Epithelial cell of proximal tubule (primary cell): ENCODE data around the gene CEBPA. TPM values are rescaled to one million over a fixed set of nuclear protein-coding genes. Genes with fewer than 3 reads are reported as not detected.

Source experiments
- DNase-seq: peaks from one replicate; pipeline ENCODE4 v3.0.0-alpha.2; 2011; ENCODE audit warnings: low read depth
- H3K4me3 ChIP-seq: 2 replicates; pipeline ENCODE4 v1.5.1; 2011; ENCODE audit warnings: low read depth, mild to moderate bottlenecking, low read length
- total RNA-seq: library from RNA; depleted of rRNA; stranded (reverse); fragments of >200 nt; gene quantifications from 2 replicates; pipeline ENCODE4 v1.2.3, GENCODE V29; 2015
- TF ChIP-seq, protein P1 (sequence below): conservative IDR thresholded peaks from 2 replicates; pipeline ENCODE4 v1.5.1; 2012; ENCODE audit warnings: low read depth, mild to moderate bottlenecking, low read length

Gene CEBPA
- total RNA-seq, 1 donor from 2014 or later = 2.9 TPM

DNA sequence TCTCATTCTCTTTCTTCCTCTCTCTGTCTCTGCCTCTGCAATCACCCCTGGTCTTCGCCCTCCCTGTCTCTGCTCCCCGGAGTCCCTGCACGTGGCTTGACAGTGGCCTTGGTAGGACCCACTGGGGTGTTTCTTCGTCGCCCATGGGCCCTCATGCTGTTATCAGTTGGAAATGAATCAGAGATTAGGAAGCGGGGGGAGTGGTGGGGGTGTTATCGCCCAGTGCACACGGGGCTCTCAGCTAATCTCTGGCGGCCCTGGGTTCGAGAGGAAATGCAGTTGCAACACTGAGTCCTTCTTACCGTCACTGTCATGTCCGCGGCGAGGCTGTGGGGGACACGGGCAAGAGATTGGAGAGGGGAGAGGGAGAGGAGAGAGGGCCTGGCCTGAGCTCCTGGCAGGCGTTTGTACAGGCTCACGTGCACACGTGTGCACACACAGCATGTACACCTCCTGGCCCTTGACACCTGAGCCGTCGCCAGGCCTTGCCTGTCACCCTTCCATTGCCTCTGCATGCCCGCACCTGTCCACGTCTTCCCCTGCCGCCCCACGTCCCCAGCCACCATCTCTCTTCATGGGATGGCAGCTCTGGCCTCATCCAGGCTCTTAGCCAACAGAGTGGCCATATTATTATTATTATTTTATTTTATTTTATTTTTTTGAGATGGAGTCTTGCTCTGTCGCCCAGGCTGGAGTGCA, 38.9 kb downstream of the CEBPA start:
- DNase-seq = no peak
- TF ChIP-seq, protein P1, sequence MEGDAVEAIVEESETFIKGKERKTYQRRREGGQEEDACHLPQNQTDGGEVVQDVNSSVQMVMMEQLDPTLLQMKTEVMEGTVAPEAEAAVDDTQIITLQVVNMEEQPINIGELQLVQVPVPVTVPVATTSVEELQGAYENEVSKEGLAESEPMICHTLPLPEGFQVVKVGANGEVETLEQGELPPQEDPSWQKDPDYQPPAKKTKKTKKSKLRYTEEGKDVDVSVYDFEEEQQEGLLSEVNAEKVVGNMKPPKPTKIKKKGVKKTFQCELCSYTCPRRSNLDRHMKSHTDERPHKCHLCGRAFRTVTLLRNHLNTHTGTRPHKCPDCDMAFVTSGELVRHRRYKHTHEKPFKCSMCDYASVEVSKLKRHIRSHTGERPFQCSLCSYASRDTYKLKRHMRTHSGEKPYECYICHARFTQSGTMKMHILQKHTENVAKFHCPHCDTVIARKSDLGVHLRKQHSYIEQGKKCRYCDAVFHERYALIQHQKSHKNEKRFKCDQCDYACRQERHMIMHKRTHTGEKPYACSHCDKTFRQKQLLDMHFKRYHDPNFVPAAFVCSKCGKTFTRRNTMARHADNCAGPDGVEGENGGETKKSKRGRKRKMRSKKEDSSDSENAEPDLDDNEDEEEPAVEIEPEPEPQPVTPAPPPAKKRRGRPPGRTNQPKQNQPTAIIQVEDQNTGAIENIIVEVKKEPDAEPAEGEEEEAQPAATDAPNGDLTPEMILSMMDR = no peak
- no peak overlapping the region for H3K4me3 ChIP-seq

DNA sequence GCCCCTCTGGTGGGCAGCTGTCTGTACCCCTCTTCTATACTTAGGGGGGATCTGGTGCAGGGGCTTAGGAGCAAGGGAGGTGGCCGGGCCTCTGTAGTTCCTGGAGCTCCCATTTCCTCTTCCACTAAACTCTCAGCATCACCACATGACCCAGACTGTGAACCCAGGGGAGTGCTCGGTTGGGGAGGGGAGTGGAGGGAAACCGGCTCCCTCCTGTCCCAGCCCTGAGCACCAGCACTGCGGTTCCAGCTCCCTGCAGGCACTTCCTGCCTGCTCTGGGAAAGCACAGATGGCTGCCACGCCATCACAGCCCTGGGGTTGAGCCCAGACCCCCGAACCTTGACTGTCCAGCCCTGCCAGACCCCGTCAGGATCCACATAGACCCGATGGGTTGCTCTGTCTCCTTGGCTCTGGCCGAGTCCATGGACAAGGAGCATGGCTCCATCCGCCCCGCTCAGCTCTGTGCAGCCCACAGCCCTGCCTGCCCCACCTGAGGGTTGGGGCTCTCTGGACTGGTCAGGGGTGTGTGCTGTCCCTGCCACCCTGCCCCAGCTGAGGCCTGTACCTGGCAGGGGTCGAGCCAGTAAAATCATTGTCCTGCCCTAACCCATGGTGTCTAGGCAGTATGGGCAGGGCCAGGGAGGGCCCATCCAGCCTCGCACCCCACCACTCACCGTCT, 40.7 kb downstream of the CEBPA start:
- no peak overlapping the region for H3K4me3 ChIP-seq
- TF ChIP-seq, protein P1 = no peak
- DNase-seq = no peak

DNA sequence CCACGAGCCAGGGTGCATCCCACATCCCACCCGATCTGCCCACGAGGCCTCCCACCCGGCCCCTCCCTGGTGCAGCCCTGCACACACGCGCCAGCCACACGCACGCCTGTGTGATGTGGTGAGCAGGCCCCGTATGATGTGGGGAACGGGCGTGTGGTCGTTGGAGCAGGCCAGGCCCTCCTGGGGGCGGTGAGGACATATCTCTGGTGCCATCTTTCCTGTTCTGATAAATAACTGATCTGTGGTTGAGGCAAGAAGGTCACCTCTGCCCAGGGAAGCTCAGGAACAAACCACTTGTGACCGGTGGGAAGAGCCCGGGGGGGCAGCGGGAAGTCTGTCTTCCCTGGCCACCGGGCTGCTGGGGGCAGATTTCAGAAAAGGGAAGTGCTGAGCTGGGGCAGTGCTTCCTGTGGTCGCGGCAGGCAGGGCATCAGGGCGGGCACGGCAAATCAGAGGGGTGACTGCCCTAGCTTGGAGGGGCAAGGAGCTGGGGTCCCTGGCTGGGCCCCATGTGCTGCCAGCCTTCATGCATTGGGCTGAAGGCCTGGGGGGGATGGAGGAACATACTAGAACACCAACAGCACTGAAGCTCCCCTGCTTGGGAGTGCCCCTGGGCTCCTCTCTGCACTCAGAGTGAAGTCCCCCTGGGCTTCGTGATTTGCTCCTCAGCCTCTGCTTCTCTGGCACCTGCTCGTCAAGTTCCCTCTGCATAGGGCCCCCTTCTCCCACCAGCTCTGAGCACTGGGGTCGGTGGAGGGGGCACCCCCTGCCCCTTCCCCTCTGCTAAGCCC, 41.5 kb downstream of the CEBPA start:
- H3K4me3 ChIP-seq = no peak overlapping the region
- DNase-seq = no peak
- TF ChIP-seq, protein P1 = no peak

DNA sequence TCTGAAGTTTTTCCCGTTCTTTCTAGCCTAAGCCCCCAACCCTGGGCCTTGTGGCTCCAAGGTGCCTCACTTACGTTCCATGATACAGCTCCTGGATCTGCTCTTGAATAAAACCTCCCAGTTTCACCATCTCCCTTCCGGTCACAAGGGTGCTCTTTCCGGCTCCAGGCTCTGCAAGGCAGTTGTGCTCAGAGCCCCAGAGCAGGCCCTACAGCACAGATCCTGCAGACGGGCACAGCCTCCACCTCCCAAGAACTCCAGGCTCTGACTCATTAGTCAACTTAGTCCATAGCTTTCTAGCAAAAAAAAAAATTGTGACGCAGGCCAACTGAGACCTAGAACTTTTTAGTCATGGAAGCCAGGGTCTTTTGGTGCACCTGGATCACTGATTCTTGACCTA, 42.8 kb downstream of the CEBPA start:
- TF ChIP-seq, protein P1 = no peak
- no peak overlapping the region for H3K4me3 ChIP-seq
- DNase-seq = no peak

DNA sequence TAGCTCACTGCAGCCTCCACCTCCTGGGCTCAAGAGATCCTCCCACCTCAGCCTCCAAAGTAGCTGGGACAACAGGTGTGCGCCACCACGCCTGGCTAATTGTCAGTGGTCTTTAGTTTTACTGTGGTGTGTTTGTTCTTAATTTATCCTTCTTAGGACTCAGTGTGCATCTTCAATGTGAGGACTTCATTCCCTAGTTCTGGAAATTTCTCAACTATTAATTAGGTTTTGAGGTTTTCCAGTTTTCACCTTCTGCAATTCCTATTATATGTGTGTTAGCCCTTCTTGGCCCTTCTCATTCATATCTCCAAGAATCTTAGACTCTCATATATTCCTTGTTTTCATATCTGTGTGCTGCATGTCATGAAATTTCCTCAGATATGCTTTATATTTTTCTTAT, 44.5 kb downstream of the CEBPA start:
- no peak overlapping the region for H3K4me3 ChIP-seq
- DNase-seq = no peak
- TF ChIP-seq, protein P1 = no peak

DNA sequence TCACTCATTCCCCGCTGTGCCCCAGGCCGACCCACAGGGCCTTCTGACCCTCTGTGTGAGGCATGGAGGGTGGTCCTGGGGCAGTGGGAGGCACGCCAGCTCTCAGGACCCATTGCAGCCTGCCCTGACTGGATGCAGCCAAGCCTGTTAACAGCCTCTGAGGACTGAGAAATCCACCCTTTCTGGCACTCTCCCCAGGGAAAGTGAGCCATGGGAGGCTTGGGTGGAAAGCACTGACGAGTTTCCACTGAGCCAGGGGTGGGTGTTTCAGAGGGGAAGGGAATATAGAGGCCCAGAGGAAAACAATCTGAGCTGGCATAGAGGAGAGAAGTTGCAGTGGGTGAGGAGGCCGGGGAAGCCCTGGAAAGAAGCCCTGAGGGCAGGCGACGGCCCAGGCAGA, 46.1 kb downstream of the CEBPA start:
- TF ChIP-seq, protein P1 = no peak
- no peak overlapping the region for H3K4me3 ChIP-seq
- no peak for DNase-seq
